ENCODE measurements around the gene GMCL2.
"Not testable (repeated sequence)": the region's sequence is repeated elsewhere in the genome, so short reads cannot be mapped to it uniquely, and the experiment has no call there.

The GMCL2 gene

GRCh38 chr5:178229861-178230260, 42.7 kb upstream of the GMCL2 start:
- Mint-ChIP-seq H3K9me3 (no peaks in the 10 kb centered on the region), H3K4me1 (peaks cover 31% of the 10 kb centered on the region), H3K4me3 (peak overlapping the region; percentile 80 to 86 (median 85)), H3K27me3 (ENCODE audit: low read depth) (no peaks in the 10 kb centered on the region), H3K27ac (peak overlapping the region in 1 of 3 experiments; percentile 44), H3K36me3 (ENCODE audit: low read depth) (peaks cover 58% of the 10 kb centered on the region)
- no peak for TF ChIP-seq CTCF (IDR thresholded peaks at IDR 0.05; ENCODE audit: unreplicated experiment in 3 of 3)

- H3K4me3 Mint-ChIP-seq = peak overlapping the region; percentile 80 to 86 (median 85)
- H3K27me3 Mint-ChIP-seq (ENCODE audit: low read depth); H3K27ac Mint-ChIP-seq: not testable (repeated sequence)
Observed at GRCh38 chr5:178229111-178229510, 41.9 kb upstream of the GMCL2 start.

GRCh38 chr5:178228609-178229008, 41.4 kb upstream of the GMCL2 start:
- H3K4me3 Mint-ChIP-seq = peak overlapping the region in 1 of 3 experiments; percentile 22
- no peaks in the 10 kb centered on the region for H3K9me3 Mint-ChIP-seq
- no peak for TF ChIP-seq CTCF (IDR thresholded peaks at IDR 0.05; ENCODE audit: unreplicated experiment in 3 of 3)

More at GRCh38 chr5:178229111-178229510, 41.9 kb upstream of the GMCL2 start:
- H3K36me3 Mint-ChIP-seq (ENCODE audit: low read depth) = peaks cover 59% of the 10 kb centered on the region
- not testable (repeated sequence) for H3K9me3 Mint-ChIP-seq
- H3K4me1 Mint-ChIP-seq = peaks cover 29% of the 10 kb centered on the region

GRCh38 chr5:178227929-178228328, 40.8 kb upstream of the GMCL2 start:
- Mint-ChIP-seq H3K4me1 (peaks cover 28% of the 10 kb centered on the region), H3K36me3 (ENCODE audit: low read depth) (peaks cover 66% of the 10 kb centered on the region), H3K27me3 (ENCODE audit: low read depth) (no peaks in the 10 kb centered on the region), H3K4me3 (peak overlapping the region; percentile 29 to 78 (median 47)), H3K9me3 (no peaks in the 10 kb centered on the region), H3K27ac (no peak overlapping the region)
- TF ChIP-seq CTCF (IDR thresholded peaks at IDR 0.05; ENCODE audit: unreplicated experiment in 3 of 3) = no peak

More at GRCh38 chr5:178228609-178229008, 41.4 kb upstream of the GMCL2 start:
- Mint-ChIP-seq H3K27ac (no peak overlapping the region), H3K27me3 (ENCODE audit: low read depth) (no peaks in the 10 kb centered on the region), H3K4me1 (peaks cover 28% of the 10 kb centered on the region), H3K36me3 (ENCODE audit: low read depth) (peaks cover 61% of the 10 kb centered on the region)

GRCh38 chr5:178227138-178227659, 40.0 kb upstream of the GMCL2 start:
- peaks cover 67% of the 10 kb centered on the region for H3K36me3 Mint-ChIP-seq (ENCODE audit: low read depth)
- H3K9me3 Mint-ChIP-seq = no peaks in the 10 kb centered on the region
- H3K4me1 Mint-ChIP-seq = peaks cover 28% of the 10 kb centered on the region
- no peaks in the 10 kb centered on the region for H3K27me3 Mint-ChIP-seq (ENCODE audit: low read depth)
- peak overlapping the region in 2 of 3 experiments; percentile 4 to 47 for H3K4me3 Mint-ChIP-seq
- TF ChIP-seq CTCF (IDR thresholded peaks at IDR 0.05; ENCODE audit: unreplicated experiment in 3 of 3) = no peak
- H3K27ac Mint-ChIP-seq = no peak overlapping the region

- no peak for TF ChIP-seq CTCF (IDR thresholded peaks at IDR 0.05; ENCODE audit: unreplicated experiment in 3 of 3)
- H3K27me3 Mint-ChIP-seq (ENCODE audit: low read depth) = no peaks in the 10 kb centered on the region
- H3K4me1 Mint-ChIP-seq = peaks cover 12% of the 10 kb centered on the region
Observed at GRCh38 chr5:178225174-178225573, 38.0 kb upstream of the GMCL2 start.

More at GRCh38 chr5:178225174-178225573, 38.0 kb upstream of the GMCL2 start:
- Mint-ChIP-seq H3K9me3 (no peaks in the 10 kb centered on the region), H3K36me3 (ENCODE audit: low read depth) (peaks cover 71% of the 10 kb centered on the region), H3K4me3 (no peak overlapping the region), H3K27ac (no peak overlapping the region)
